Astrocyte of the cerebellum (primary cell): Measurements from ENCODE around the gene MCM6.
"Not testable (repeated sequence)": the region's sequence is repeated elsewhere in the genome, so short reads cannot be mapped to it uniquely, and the experiment has no call there.

ENCODE experiments used
- DNase-seq: peaks from one replicate; pipeline ENCODE4 v3.0.0-alpha.2; 2011; ENCODE audit warnings: low read depth
- H3K4me3 ChIP-seq: 2 replicates; pipeline ENCODE4 v1.5.1; 2011; ENCODE audit warnings: mild to moderate bottlenecking, low read depth, low read length, moderate library complexity
- in situ Hi-C: cut with HindIII; loops from 2 replicates; pipeline ENCODE4 v1.10.0; 2017; ENCODE audit warnings: low sequenced_read_pairs
- TF ChIP-seq, protein P1 (sequence below): IDR thresholded peaks from 2 replicates; pipeline ENCODE4 v1.5.1; 2012; ENCODE audit warnings: low read length, low read depth, moderate library complexity, mild to moderate bottlenecking; ENCODE audit errors: missing control alignments

The MCM6 gene

DNA sequence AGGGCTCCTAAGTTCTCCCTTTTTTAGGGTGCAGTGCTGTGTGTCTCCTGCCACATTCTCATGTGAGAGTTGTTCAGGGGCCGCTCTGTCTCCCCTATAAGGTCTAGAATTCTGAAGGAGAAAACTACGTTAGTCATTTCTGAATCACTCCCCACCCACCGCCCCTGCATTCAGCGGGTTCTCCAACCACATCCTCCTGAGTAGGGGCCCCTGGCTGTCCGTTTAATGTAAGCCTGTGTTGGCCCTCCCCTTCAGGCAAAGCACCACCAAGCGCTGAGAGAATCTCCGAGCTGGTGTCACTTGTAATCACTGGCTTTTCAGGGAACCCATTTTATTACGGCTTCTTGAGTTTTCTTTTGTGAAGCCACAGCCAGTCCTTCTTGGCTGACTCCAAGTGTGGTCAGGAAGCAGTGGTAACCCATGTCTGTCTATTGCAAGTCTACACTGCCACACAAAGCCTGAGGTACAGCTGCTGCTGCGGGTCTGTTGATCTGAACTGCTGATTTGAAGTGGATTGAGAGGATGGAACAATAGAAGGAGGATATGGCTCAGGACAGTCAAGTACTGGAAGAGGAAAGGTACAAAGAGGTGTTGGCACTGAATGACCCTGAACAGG is 56.1 kb downstream of the MCM6 start:
- in situ Hi-C loops = no loop called here
- no peak overlapping the region for H3K4me3 ChIP-seq
- TF ChIP-seq, protein P1, sequence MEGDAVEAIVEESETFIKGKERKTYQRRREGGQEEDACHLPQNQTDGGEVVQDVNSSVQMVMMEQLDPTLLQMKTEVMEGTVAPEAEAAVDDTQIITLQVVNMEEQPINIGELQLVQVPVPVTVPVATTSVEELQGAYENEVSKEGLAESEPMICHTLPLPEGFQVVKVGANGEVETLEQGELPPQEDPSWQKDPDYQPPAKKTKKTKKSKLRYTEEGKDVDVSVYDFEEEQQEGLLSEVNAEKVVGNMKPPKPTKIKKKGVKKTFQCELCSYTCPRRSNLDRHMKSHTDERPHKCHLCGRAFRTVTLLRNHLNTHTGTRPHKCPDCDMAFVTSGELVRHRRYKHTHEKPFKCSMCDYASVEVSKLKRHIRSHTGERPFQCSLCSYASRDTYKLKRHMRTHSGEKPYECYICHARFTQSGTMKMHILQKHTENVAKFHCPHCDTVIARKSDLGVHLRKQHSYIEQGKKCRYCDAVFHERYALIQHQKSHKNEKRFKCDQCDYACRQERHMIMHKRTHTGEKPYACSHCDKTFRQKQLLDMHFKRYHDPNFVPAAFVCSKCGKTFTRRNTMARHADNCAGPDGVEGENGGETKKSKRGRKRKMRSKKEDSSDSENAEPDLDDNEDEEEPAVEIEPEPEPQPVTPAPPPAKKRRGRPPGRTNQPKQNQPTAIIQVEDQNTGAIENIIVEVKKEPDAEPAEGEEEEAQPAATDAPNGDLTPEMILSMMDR = no peak
- peak; percentile 28 for DNase-seq

DNA sequence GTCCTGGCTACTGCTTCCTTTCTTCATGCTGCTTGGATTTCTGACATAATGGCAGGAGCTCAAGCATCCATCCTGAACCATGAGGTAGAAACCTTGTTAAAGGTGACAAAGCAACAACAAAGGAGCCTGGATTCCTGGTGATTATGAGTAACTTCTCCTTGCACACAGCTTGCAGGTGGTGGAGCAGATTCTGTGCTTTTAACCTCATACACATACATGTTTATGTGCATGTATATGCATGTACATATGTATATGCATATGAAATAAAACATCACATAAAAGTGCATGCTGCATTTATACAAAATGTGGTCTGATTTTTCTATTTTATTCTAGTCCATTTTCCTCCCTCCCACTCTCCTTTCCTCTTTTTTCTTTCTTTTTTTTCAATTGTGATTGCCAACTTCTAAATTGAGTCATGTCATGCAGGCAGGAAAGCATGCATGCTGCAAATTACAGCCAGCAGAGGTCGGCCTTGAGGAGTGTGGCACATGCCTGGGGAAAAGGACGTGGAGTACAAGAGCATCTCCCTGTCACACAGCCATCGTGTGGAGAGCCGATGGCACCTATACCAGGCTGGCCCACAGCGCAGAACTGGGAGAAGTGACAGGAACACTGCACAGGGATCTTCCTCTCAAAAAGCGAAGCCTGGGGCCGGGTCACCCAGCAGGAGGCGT is 57.2 kb downstream of the MCM6 start:
- TF ChIP-seq, protein P1 = peak; percentile 23
- in situ Hi-C loops = no loop called here
- DNase-seq = no peak

DNA sequence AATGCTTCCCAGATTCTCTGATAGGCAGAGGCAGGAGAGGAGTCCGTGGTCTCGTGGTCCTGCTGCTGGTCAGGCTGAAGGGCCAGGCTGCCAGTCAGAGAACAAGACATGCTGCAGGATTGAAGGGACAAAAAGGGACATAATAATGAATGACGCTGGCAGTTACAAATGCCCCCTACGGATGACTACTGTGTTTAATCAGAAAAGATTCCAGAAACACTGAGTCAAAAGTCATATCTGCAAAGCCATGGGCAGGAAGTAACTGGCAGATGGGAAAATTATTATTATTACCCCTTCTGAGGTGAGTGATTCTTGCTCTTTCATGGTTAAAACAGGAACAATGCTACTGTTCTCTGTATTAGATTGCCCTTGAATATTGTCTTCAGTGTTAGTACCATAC is 58.3 kb downstream of the MCM6 start:
- H3K4me3 ChIP-seq = no peak overlapping the region
- TF ChIP-seq, protein P1 = no peak
- DNase-seq = no peak
- in situ Hi-C loops = no loop called here

More for the DNA sequence above, 57.2 kb downstream of the MCM6 start:
- H3K4me3 ChIP-seq = no peak overlapping the region

DNA sequence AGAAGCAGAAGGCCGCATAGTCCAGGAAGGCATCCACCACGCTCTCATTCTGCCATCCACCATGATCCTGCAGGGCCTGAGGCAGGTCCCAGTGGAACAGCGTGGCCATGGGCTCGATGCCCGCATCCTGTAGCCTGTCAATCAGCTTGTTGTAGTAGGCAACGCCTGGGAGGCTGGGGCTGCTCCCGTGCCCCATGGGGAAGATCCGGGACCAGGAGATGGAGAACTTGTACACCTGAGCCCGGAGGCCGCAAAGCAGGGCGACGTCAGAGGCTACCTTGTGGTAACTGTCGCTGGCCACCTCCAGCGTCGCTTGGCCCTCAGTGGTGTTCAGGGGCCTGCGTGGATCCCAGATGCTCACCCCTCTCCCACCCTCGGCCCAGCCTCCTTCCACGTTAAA is 58.8 kb downstream of the MCM6 start:
- no peak for DNase-seq
- TF ChIP-seq, protein P1 = no peak
- in situ Hi-C loops = no loop called here
- H3K4me3 ChIP-seq = no peak overlapping the region

DNA sequence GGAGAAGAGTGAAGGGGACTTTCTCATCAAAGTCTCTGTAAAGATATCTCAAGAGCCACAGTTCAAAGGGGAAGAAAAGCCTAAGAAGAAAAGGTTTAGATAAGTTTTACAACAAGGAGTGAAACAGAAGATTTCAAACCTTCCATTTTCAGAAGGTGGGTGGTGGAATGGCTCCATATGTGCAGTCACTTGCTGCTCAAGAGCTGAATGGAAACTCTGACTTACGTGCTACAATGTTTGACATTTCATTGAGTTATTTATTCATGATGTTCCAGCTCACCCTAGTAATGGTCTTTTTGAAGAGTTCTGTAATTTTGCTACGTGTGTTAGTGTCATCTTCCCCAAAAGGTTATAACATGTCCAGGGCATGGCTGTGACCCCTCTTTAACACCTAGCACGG is 61.0 kb downstream of the MCM6 start:
- no peak overlapping the region for H3K4me3 ChIP-seq

DNA sequence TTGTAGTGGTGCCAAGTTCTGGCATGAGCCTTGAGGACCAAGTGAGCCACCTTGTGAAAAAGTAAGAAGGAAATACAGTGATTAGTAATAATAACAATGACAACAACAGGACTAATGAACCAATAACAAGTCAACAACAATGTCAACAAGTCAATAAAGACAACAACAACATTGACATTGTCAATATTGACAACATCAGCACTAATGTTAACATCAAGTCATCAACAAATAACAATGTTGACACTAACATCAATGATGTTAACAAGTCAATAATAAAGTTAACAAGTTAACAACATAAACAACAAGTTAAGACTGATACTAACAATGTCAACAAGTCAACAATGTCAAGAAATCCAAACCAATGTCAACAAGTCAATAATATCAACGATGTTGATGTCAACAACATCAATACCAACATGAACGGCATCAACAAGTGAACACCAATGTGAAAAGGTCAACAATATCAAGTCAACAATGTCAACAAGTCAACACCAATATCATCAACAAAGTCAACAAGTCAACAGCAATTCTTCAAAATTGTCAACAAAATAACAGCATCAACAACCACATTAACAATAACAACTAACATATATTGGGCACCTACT is 63.2 kb downstream of the MCM6 start:
- DNase-seq = no peak
- TF ChIP-seq, protein P1 = no peak
- H3K4me3 ChIP-seq = no peak overlapping the region
- in situ Hi-C loops = no loop called here

More for the DNA sequence above, 61.0 kb downstream of the MCM6 start:
- no peak for DNase-seq
- TF ChIP-seq, protein P1 = no peak
- in situ Hi-C loops = no loop called here

DNA sequence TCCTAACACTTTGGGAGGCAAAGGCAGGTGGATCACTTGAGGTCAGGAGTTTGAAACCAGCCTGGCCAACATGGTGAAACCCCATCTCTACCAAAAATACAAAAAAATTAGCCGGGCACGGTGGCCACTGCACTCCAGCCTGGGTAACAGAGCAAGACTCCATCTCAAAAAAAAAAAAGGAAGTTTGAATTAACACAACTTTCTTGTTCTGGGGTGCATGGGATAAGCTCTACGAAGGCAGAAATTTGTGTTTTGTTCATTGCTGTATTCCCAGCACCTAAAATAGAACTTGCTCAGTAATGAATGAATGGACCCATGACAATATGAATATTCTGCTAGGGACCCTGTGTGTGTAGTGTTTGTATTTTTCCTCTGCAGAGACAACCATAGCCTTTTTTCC is 68.4 kb downstream of the MCM6 start:
- in situ Hi-C loops, H3K4me3 ChIP-seq, DNase-seq: not testable (repeated sequence)
